Measurements from ENCODE around the gene REPS2. TPM values are rescaled to one million over a fixed set of nuclear protein-coding genes. Genes with fewer than 3 reads are reported as not detected.

REPS2 gene
- total RNA-seq, 1 donor from 2014 or later: 4.1 TPM

DNA sequence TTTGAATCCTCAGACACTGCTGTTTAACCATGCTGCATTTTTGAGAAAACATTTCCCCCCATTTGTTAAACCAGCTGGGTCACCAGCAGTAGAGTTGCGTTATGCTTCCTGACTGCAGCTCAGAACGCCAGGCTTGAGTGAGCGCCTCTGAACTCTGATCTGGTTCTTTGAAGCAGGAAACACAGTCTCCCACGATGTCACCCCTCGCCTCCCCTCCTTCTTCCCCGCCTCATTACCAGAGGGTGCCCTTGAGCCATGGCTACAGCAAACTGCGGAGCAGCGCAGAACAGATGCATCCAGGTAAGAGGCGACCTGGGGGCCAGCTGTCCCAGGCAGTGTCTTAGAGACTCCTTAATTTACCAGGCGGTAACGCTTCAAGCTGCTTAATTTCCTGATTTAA, 78.4 kb downstream of the REPS2 start:
- H3K36me3 Mint-ChIP-seq: no peaks in the 10 kb centered on the region
- no peaks in the 10 kb centered on the region for H3F3A ChIP-seq (ENCODE audit: low read depth)
- H3K4me2 ChIP-seq: no peak overlapping the region
- H4K20me1 ChIP-seq (ENCODE audit: low read depth): no peaks in the 10 kb centered on the region
- no peaks in the 10 kb centered on the region for H3K79me2 ChIP-seq (ENCODE audit: low read depth)
- no peaks in the 10 kb centered on the region for H3K27me3 ChIP-seq
- no peaks in the 10 kb centered on the region for H3K4me1 ChIP-seq
- DNase-seq (ENCODE audit: low spot score): no peak
- no peaks in the 10 kb centered on the region for H3K27me3 Mint-ChIP-seq (ENCODE audit: insufficient read depth, low read depth)
- no peak overlapping the region for H3K4me3 Mint-ChIP-seq
- H3K27ac Mint-ChIP-seq: no peak overlapping the region
- peaks cover 15% of the 10 kb centered on the region for H3K4me1 Mint-ChIP-seq
- no peaks in the 10 kb centered on the region for H3K9me3 ChIP-seq (ENCODE audit: low read depth)
- TF ChIP-seq EZH2phosphoT487 (IDR thresholded peaks at IDR 0.05) (no peak), EZH2 (IDR thresholded peaks at IDR 0.05) (no peak)
- TF ChIP-seq, protein P1, sequence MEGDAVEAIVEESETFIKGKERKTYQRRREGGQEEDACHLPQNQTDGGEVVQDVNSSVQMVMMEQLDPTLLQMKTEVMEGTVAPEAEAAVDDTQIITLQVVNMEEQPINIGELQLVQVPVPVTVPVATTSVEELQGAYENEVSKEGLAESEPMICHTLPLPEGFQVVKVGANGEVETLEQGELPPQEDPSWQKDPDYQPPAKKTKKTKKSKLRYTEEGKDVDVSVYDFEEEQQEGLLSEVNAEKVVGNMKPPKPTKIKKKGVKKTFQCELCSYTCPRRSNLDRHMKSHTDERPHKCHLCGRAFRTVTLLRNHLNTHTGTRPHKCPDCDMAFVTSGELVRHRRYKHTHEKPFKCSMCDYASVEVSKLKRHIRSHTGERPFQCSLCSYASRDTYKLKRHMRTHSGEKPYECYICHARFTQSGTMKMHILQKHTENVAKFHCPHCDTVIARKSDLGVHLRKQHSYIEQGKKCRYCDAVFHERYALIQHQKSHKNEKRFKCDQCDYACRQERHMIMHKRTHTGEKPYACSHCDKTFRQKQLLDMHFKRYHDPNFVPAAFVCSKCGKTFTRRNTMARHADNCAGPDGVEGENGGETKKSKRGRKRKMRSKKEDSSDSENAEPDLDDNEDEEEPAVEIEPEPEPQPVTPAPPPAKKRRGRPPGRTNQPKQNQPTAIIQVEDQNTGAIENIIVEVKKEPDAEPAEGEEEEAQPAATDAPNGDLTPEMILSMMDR (IDR thresholded peaks at IDR 0.05): no peak
- H3K36me3 ChIP-seq: no peaks in the 10 kb centered on the region
- no peak overlapping the region for H2AFZ ChIP-seq (replicated peaks)
- H3K27ac ChIP-seq: no peak overlapping the region
- no peak overlapping the region for H3K4me3 ChIP-seq
- H3K9me3 Mint-ChIP-seq: no peaks in the 10 kb centered on the region
- H3K9ac ChIP-seq: no peak overlapping the region

DNA sequence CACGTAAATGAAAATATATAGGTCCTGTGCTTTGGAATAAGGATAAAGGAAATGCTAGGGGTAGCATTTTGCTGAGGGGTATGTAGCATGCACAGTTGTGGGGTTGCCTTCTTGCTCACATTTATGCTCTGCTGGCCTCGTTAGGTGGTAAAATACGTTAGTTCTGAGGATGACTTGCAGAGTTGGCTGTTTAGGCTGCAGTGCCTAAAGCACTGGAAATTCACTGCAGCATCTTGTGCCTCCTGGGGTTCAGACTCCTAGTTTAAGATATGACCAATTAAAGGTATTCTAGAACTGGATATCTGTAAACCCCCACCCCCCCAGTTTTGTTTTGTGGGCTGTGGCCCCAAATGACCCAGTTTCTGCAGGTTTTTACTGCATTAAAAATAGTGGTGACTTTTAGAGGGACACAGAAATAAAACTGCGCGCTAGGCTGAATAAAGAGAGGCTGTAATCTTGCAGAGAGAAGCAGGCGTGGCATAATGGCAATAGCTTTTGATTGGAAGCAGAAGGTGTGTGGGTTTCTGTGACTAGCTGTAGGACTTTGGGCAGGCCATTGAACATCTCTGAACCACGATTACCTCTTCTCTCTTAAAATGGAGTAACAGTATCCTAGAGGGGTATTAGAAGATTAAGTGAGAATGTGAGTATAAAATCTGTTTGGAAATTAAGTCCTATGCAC, 79.3 kb downstream of the REPS2 start:
- Mint-ChIP-seq H3K4me3 (no peak overlapping the region), H3K36me3 (no peaks in the 10 kb centered on the region)
- no peak for TF ChIP-seq EZH2phosphoT487 (IDR thresholded peaks at IDR 0.05)
- TF ChIP-seq, protein P1 (IDR thresholded peaks at IDR 0.05): no peak
- no peak for TF ChIP-seq EZH2 (IDR thresholded peaks at IDR 0.05)

DNA sequence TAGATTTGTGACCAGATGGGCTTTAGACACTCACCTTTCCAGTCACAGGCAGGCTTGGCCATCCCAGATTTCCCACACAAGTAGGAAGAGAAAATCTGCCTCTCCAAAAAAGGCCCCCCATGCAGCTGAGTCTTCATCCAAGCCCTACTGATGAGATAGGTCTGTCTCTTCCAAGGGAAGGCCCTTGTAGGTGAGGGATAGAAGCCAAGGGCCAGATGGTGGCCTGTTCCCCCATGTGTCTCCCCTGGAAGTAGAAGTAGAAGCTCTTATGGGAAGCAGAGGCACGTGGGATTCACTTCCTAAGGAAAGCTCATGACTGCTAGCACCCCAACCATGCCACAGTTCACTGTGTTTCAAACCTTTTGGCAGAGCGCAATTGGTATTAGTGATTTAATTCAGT, 81.5 kb downstream of the REPS2 start:
- Histone ChIP-seq H3K9ac (no peak overlapping the region), H3K36me3 (no peaks in the 10 kb centered on the region), H3K79me2 (ENCODE audit: low read depth) (no peaks in the 10 kb centered on the region), H3F3A (ENCODE audit: low read depth) (no peaks in the 10 kb centered on the region), H3K4me3 (no peak overlapping the region), H3K27me3 (no peaks in the 10 kb centered on the region), H2AFZ (replicated peaks) (no peak overlapping the region), H3K9me3 (ENCODE audit: low read depth) (no peaks in the 10 kb centered on the region), H3K4me1 (no peaks in the 10 kb centered on the region), H4K20me1 (ENCODE audit: low read depth) (no peaks in the 10 kb centered on the region), H3K4me2 (no peak overlapping the region), H3K27ac (no peak overlapping the region)
- DNase-seq (ENCODE audit: low spot score): no peak
- Mint-ChIP-seq H3K4me1 (peaks cover 13% of the 10 kb centered on the region), H3K27ac (no peak overlapping the region), H3K27me3 (ENCODE audit: insufficient read depth, low read depth) (no peaks in the 10 kb centered on the region), H3K9me3 (no peaks in the 10 kb centered on the region), H3K36me3 (no peaks in the 10 kb centered on the region), H3K4me3 (no peak overlapping the region)
- TF ChIP-seq, protein P1 (IDR thresholded peaks at IDR 0.05): no peak
- TF ChIP-seq EZH2 (IDR thresholded peaks at IDR 0.05) (no peak), EZH2phosphoT487 (IDR thresholded peaks at IDR 0.05) (no peak)

More for the DNA sequence above, 79.3 kb downstream of the REPS2 start:
- H3K27ac Mint-ChIP-seq: no peak overlapping the region
- no peak overlapping the region for H3K9ac ChIP-seq
- H3K4me1 ChIP-seq: no peaks in the 10 kb centered on the region
- no peaks in the 10 kb centered on the region for H3K27me3 ChIP-seq
- H3K79me2 ChIP-seq (ENCODE audit: low read depth): no peaks in the 10 kb centered on the region
- no peak overlapping the region for H3K27ac ChIP-seq
- no peak overlapping the region for H3K4me3 ChIP-seq
- no peaks in the 10 kb centered on the region for H3K36me3 ChIP-seq
- no peak overlapping the region for H3K4me2 ChIP-seq
- no peaks in the 10 kb centered on the region for H4K20me1 ChIP-seq (ENCODE audit: low read depth)
- H3K9me3 ChIP-seq (ENCODE audit: low read depth): no peaks in the 10 kb centered on the region
- no peak overlapping the region for H2AFZ ChIP-seq (replicated peaks)
- H3K9me3 Mint-ChIP-seq: no peaks in the 10 kb centered on the region
- no peaks in the 10 kb centered on the region for H3K27me3 Mint-ChIP-seq (ENCODE audit: insufficient read depth, low read depth)
- H3F3A ChIP-seq (ENCODE audit: low read depth): no peaks in the 10 kb centered on the region
- no peak for DNase-seq (ENCODE audit: low spot score)
- H3K4me1 Mint-ChIP-seq: peaks cover 13% of the 10 kb centered on the region
